Trophoblast cell (in vitro differentiated cells and primary cell): ENCODE results near the gene IFITM10.

ENCODE experiments used
- DNase-seq, 2 donors: peaks; one replicate each; pipeline ENCODE4 v3.0.0-alpha.2; 2016
- H2AFZ ChIP-seq: 2 replicates; pipeline ENCODE4 v1.6.1; 2013; ENCODE audit warnings: low read length, moderate library complexity, mild to moderate bottlenecking; ENCODE audit not compliant: insufficient read depth, poor library complexity
- H2AK5ac ChIP-seq: 2 replicates; pipeline ENCODE4 v1.6.1; 2013; ENCODE audit warnings: mild to moderate bottlenecking, low read length
- H2BK120ac ChIP-seq: 2 replicates; pipeline ENCODE4 v1.6.1; 2013; ENCODE audit warnings: low read length, mild to moderate bottlenecking, moderate library complexity; ENCODE audit not compliant: insufficient read depth, poor library complexity
- H2BK12ac ChIP-seq: 2 replicates; pipeline ENCODE4 v1.6.1; 2013; ENCODE audit warnings: mild to moderate bottlenecking, low read length, moderate library complexity
- H2BK5ac ChIP-seq: 2 replicates; pipeline ENCODE4 v1.6.1; 2013; ENCODE audit warnings: low read length, low read depth, moderate library complexity, mild to moderate bottlenecking; ENCODE audit not compliant: poor library complexity
- H3K14ac ChIP-seq: 2 replicates; pipeline ENCODE4 v1.6.1; 2013; ENCODE audit warnings: mild to moderate bottlenecking, low read length
- H3K18ac ChIP-seq: 2 replicates; pipeline ENCODE4 v1.6.1; 2013; ENCODE audit warnings: mild to moderate bottlenecking, low read length
- H3K23ac ChIP-seq: 2 replicates; pipeline ENCODE4 v1.6.1; 2013; ENCODE audit warnings: low read length
- H3K27ac ChIP-seq: 2 replicates; pipeline ENCODE4 v1.5.1; 2013; ENCODE audit warnings: low read depth, mild to moderate bottlenecking, inconsistent platforms, low read length, moderate library complexity
- H3K27me3 ChIP-seq: 2 replicates; pipeline ENCODE4 v1.6.1; 2013; ENCODE audit warnings: inconsistent platforms, mild to moderate bottlenecking, low read length, moderate library complexity; ENCODE audit not compliant: insufficient read depth
- H3K36me3 ChIP-seq, 2 experiments: 1 replicate in 1 of 2; 2 replicates in 1 of 2; pipeline ENCODE4 v1.6.1; 2013; ENCODE audit warnings: low read length in 2 of 2, mild to moderate bottlenecking in 2 of 2, moderate library complexity in 1 of 2; ENCODE audit not compliant: insufficient read depth in 2 of 2, control insufficient read depth in 1 of 2
- H3K4ac ChIP-seq: 2 replicates; pipeline ENCODE4 v1.6.1; 2013; ENCODE audit warnings: low read depth, mild to moderate bottlenecking, low read length, moderate library complexity
- H3K4me1 ChIP-seq, 2 experiments: 1 replicate in 1 of 2; 2 replicates in 1 of 2; pipeline ENCODE4 v1.6.1; 2013; ENCODE audit warnings: low read length in 2 of 2, mild to moderate bottlenecking in 2 of 2, moderate library complexity in 1 of 2; ENCODE audit not compliant: insufficient read depth in 2 of 2, control insufficient read depth in 1 of 2
- H3K4me2 ChIP-seq: 2 replicates; pipeline ENCODE4 v1.6.1; 2013; ENCODE audit warnings: inconsistent platforms, mild to moderate bottlenecking, low read length, moderate library complexity
- H3K4me3 ChIP-seq: 2 replicates; pipeline ENCODE4 v1.5.1; 2013; ENCODE audit warnings: mild to moderate bottlenecking, low read depth, low read length, inconsistent platforms
- H3K79me1 ChIP-seq: one replicate; pipeline ENCODE4 v1.6.1; 2013; ENCODE audit warnings: low read length
- H3K79me2 ChIP-seq: 2 replicates; pipeline ENCODE4 v1.6.1; 2013; ENCODE audit warnings: low read length, mild to moderate bottlenecking; ENCODE audit not compliant: control insufficient read depth, insufficient read depth, poor library complexity
- H3K9ac ChIP-seq: 2 replicates; pipeline ENCODE4 v1.6.1; 2013; ENCODE audit warnings: mild to moderate bottlenecking, low read length
- H3K9me3 ChIP-seq: 2 replicates; pipeline ENCODE4 v1.6.1; 2013; ENCODE audit warnings: low read depth, mild to moderate bottlenecking, control low read depth, inconsistent platforms, low read length; ENCODE audit not compliant: insufficient read depth
- H4K12ac ChIP-seq: 2 replicates; pipeline ENCODE4 v1.6.1; 2013; ENCODE audit warnings: low read depth, mild to moderate bottlenecking, low read length, moderate library complexity
- H4K8ac ChIP-seq: 2 replicates; pipeline ENCODE4 v1.6.1; 2013; ENCODE audit warnings: low read depth, mild to moderate bottlenecking, low read length, moderate library complexity
- H4K91ac ChIP-seq: one replicate; pipeline ENCODE4 v1.6.1; 2013; ENCODE audit warnings: low read depth, mild to moderate bottlenecking, low read length, moderate library complexity
- WGBS: extraction: QIAGEN DNeasy Blood & Tissue Kit; methylation state at CpG from one replicate; pipeline ENCODE4 v1.1.7; 2013; ENCODE audit warnings: missing lambda C conversion rate; ENCODE audit not compliant: insufficient read length, insufficient coverage; ENCODE audit errors: extremely low coverage; 5-methylcytosine and 5-hydroxymethylcytosine counted together

The IFITM10 gene

DNA sequence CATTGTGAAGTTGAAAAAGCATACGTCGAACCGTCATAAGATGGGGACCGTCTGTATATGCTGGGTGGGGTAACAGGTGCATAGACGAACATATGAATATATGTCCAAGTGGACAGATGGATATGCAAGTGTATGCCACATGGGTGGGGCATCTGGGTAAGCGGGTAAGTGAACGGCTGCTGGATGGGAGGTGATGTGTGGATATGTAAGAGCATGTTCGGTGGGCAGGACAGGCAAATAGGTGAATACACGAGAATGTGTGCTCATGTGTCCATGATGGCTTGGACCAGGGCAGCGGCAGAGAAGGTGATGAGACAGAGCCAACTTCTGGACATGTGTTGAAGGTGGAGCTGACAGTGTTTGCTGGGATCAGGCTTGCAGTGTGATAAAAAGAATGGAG lies 12.0 kb downstream of the IFITM10 start:
- H3K36me3 ChIP-seq = no peaks in the 10 kb centered on the region
- no CpG with 5 or more reads among the region's 10 CpGs for WGBS
- H4K12ac ChIP-seq = no peak overlapping the region
- H3K14ac ChIP-seq = no peak overlapping the region
- no peak overlapping the region for H3K23ac ChIP-seq
- H2BK12ac ChIP-seq = no peak overlapping the region
- no peaks in the 10 kb centered on the region for H3K79me2 ChIP-seq
- H3K9ac ChIP-seq = no peak overlapping the region
- DNase-seq = no peak
- H3K4me3 ChIP-seq = peak overlapping the region; percentile 51
- no peak overlapping the region for H2BK5ac ChIP-seq
- H2AK5ac ChIP-seq = no peak overlapping the region
- no peak overlapping the region for H3K27ac ChIP-seq
- no peak overlapping the region for H3K4me2 ChIP-seq
- no peak overlapping the region for H2AFZ ChIP-seq
- no peak overlapping the region for H4K8ac ChIP-seq
- no peaks in the 10 kb centered on the region for H3K79me1 ChIP-seq
- H4K91ac ChIP-seq = no peak overlapping the region
- H3K18ac ChIP-seq = no peak overlapping the region
- H2BK120ac ChIP-seq = no peak overlapping the region
- H3K4ac ChIP-seq = no peak overlapping the region
- H3K9me3 ChIP-seq = peaks cover 21% of the 10 kb centered on the region
- H3K4me1 ChIP-seq = no peaks in the 10 kb centered on the region
- no peaks in the 10 kb centered on the region for H3K27me3 ChIP-seq

DNA sequence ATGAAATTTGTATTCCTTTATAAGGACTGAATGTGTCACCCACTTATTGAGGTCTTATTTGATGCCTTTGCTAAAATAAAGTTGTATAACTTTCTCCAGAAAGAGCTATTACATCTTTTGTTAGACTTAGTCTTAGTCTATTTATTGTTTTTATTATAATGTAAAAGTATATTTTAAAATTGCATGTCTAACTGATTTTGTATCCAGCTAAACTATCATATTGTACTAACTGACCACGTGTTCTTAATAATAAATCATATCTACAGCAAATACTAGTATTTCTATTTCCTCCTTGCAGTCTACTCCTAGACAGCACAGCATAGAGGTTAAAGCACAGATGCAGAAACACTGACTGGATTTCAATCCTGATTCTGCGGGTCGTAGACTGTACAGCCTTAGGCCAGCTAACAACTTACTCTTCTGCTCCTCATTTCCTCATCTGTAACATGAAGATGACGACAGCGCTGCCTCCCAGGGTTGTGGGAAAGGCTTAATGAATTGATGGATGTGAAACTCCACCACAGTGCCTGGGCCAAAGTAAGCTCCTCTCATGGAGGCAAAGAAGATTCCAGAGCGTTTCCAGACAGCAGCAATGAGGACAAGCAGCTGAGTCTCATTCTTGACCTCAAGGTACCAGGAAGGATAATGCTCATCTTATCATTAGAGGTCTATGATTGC lies 13.2 kb downstream of the IFITM10 start:
- no peaks in the 10 kb centered on the region for H3K36me3 ChIP-seq
- no peaks in the 10 kb centered on the region for H3K79me2 ChIP-seq
- H3K9me3 ChIP-seq = peaks cover 17% of the 10 kb centered on the region
- no CpG with 5 or more reads among the region's 6 CpGs for WGBS
- no peak overlapping the region for H3K9ac ChIP-seq
- no peak for DNase-seq
- no peak overlapping the region for H3K4ac ChIP-seq
- H3K27me3 ChIP-seq = no peaks in the 10 kb centered on the region
- no peak overlapping the region for H3K4me2 ChIP-seq
- no peak overlapping the region for H2BK5ac ChIP-seq
- H3K23ac ChIP-seq = no peak overlapping the region
- no peak overlapping the region for H4K12ac ChIP-seq
- no peak overlapping the region for H4K8ac ChIP-seq
- no peak overlapping the region for H2AK5ac ChIP-seq
- H4K91ac ChIP-seq = no peak overlapping the region
- no peak overlapping the region for H3K14ac ChIP-seq
- no peak overlapping the region for H2BK12ac ChIP-seq
- H3K79me1 ChIP-seq = no peaks in the 10 kb centered on the region
- H3K4me3 ChIP-seq = no peak overlapping the region
- H3K18ac ChIP-seq = no peak overlapping the region
- H2AFZ ChIP-seq = no peak overlapping the region
- H3K4me1 ChIP-seq = no peaks in the 10 kb centered on the region
- H3K27ac ChIP-seq = no peak overlapping the region
- H2BK120ac ChIP-seq = no peak overlapping the region

DNA sequence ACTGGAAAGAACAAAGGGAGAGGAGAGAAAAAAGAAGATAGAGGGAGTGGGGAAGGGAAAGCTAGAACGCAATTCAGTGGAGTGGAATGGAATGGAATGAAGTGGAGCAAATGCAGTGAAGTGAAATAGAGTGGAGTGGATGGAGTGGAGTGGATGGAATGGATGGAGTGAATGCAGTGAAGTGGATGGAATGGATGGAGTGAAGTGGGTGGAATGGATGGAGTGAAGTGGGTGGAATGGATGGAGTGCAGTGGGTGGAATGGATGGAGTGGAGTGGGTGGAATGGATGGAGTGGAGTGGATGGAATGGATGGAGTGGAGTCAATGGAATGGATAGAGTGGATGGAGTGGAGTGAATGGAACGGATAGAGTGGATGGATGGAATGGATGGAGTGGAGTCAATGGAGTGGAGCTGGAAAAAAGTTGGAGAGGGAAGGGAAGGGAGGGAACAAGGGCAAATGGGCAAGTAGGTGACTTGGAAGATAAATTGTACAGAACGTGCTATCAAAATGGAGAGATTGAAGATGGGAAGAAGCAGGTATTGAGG lies 13.9 kb downstream of the IFITM10 start:
- Histone ChIP-seq H3K9me3 (peaks cover 20% of the 10 kb centered on the region), H4K8ac (no peak overlapping the region), H3K79me2 (no peaks in the 10 kb centered on the region), H3K14ac (no peak overlapping the region), H3K27ac (no peak overlapping the region), H3K27me3 (no peaks in the 10 kb centered on the region), H4K91ac (no peak overlapping the region), H2AFZ (no peak overlapping the region), H3K4me3 (no peak overlapping the region), H3K79me1 (no peaks in the 10 kb centered on the region), H3K23ac (no peak overlapping the region), H3K36me3 (no peaks in the 10 kb centered on the region), H3K4me1 (no peaks in the 10 kb centered on the region), H3K18ac (no peak overlapping the region), H3K4me2 (no peak overlapping the region), H4K12ac (no peak overlapping the region), H2BK12ac (no peak overlapping the region), H3K4ac (no peak overlapping the region), H2BK120ac (no peak overlapping the region), H2AK5ac (no peak overlapping the region), H3K9ac (no peak overlapping the region), H2BK5ac (no peak overlapping the region)
- DNase-seq = no peak
- WGBS = 100% methylated on average over 1 of the region's 3 CpGs

DNA sequence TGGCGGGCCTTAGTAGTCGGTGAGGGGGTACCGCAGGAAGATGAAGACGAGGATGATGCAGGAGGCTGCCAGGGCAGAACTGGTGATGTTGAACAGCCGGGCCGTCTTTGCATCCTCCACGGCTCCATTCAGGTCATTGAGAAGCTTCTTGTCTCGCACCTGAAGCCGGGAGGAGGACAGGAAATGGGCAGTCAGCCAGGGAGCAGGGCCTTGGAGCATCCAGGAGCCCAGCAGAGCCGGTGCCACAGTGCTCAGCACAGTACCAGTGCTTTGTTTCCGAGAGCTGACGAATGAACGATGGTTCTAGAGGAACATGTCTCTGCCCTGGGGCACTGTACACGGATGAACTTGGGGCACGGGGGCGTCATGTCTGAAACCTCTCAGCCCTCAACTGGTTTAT lies 15.1 kb downstream of the IFITM10 start:
- Histone ChIP-seq H3K23ac (no peak overlapping the region), H3K18ac (no peak overlapping the region), H3K79me1 (no peaks in the 10 kb centered on the region), H4K12ac (no peak overlapping the region), H3K9me3 (peaks cover 27% of the 10 kb centered on the region), H3K36me3 (no peaks in the 10 kb centered on the region), H3K14ac (no peak overlapping the region), H3K4me3 (no peak overlapping the region), H4K8ac (no peak overlapping the region), H3K27me3 (no peaks in the 10 kb centered on the region), H3K4me2 (no peak overlapping the region), H2AK5ac (no peak overlapping the region), H4K91ac (no peak overlapping the region), H3K9ac (no peak overlapping the region), H2BK12ac (no peak overlapping the region), H3K4me1 (no peaks in the 10 kb centered on the region), H2BK5ac (no peak overlapping the region), H3K79me2 (no peaks in the 10 kb centered on the region), H3K27ac (no peak overlapping the region), H3K4ac (no peak overlapping the region), H2AFZ (no peak overlapping the region), H2BK120ac (no peak overlapping the region)
- DNase-seq = no peak
- no CpG with 5 or more reads among the region's 16 CpGs for WGBS
